SK-N-SH treated with all-trans-retinoic acid at 6 μM for 48 hours (cell line): Measurements from ENCODE around the gene IFIT2.

Experiments used
- ATAC-seq: fragments of 200-7000 bp; cut with Tn5 transposase; 3 replicates; pipeline ENCODE4 v1.9.1; 2020; ENCODE audit warnings: mild to moderate bottlenecking, moderate library complexity
- BACH2 ChIP-seq: fragments of 250-450 bp; sonication (Bioruptor Pico); IDR thresholded peaks from 2 replicates; pipeline ENCODE4 v1.9.0; 2021; ENCODE audit warnings: mild to moderate bottlenecking, borderline replicate concordance
- CSDC2 ChIP-seq: fragments of 250-450 bp; sonication (Bioruptor Pico); IDR thresholded peaks from 2 replicates; pipeline ENCODE4 v1.5.0; 2020; ENCODE audit warnings: mild to moderate bottlenecking, moderate library complexity
- CSRNP3 ChIP-seq: fragments of 250-450 bp; sonication (Bioruptor Pico); IDR thresholded peaks from 2 replicates; pipeline ENCODE4 v1.5.1; 2021; ENCODE audit warnings: mild to moderate bottlenecking, moderate library complexity
- GLIS3 ChIP-seq: fragments of 250-450 bp; sonication (Bioruptor Pico); IDR thresholded peaks from 2 replicates; pipeline ENCODE4 v1.5.0; 2020; ENCODE audit warnings: mild to moderate bottlenecking, moderate library complexity
- OSR1 ChIP-seq: fragments of 250-450 bp; sonication (Bioruptor Pico); IDR thresholded peaks from 2 replicates; pipeline ENCODE4 v1.8.0; 2022; ENCODE audit warnings: moderate library complexity, mild to moderate bottlenecking, inconsistent platforms
- PATZ1 ChIP-seq: fragments of 250-450 bp; sonication (Bioruptor Pico); IDR thresholded peaks from 2 replicates; pipeline ENCODE4 v1.8.0; 2020; ENCODE audit warnings: mild to moderate bottlenecking, moderate library complexity, borderline replicate concordance
- POU6F1 ChIP-seq: fragments of 250-450 bp; sonication (Bioruptor Pico); IDR thresholded peaks from 2 replicates; pipeline ENCODE4 v1.8.0; 2021; ENCODE audit warnings: low read depth, mild to moderate bottlenecking, moderate library complexity, borderline replicate concordance
- PPARA ChIP-seq: fragments of 250-450 bp; sonication (Bioruptor Pico); IDR thresholded peaks from 2 replicates; pipeline ENCODE4 v1.5.0; 2020; ENCODE audit warnings: mild to moderate bottlenecking, borderline replicate concordance
- RARB ChIP-seq: fragments of 250-450 bp; sonication (Bioruptor Pico); IDR thresholded peaks from 2 replicates; pipeline ENCODE4 v1.8.0; 2021; ENCODE audit warnings: mild to moderate bottlenecking, moderate library complexity
- SNAI2 ChIP-seq: fragments of 250-450 bp; sonication (Bioruptor Pico); IDR thresholded peaks from 2 replicates; pipeline ENCODE4 v1.5.0; 2020; ENCODE audit warnings: mild to moderate bottlenecking, moderate library complexity
- TOX ChIP-seq: fragments of 250-450 bp; sonication (Bioruptor Pico); IDR thresholded peaks from 2 replicates; pipeline ENCODE4 v1.8.0; 2021; ENCODE audit warnings: mild to moderate bottlenecking, moderate library complexity, borderline replicate concordance
- TSHZ2 ChIP-seq: fragments of 250-450 bp; sonication (Bioruptor Pico); IDR thresholded peaks from 2 replicates; pipeline ENCODE4 v1.5.0; 2020; ENCODE audit warnings: mild to moderate bottlenecking, moderate library complexity
- ZC3H10 ChIP-seq: fragments of 250-450 bp; sonication (Bioruptor Pico); IDR thresholded peaks from 2 replicates; pipeline ENCODE4 v1.5.1; 2021; ENCODE audit warnings: mild to moderate bottlenecking, moderate library complexity
- ZFP3 ChIP-seq: fragments of 250-450 bp; sonication (Bioruptor Pico); IDR thresholded peaks from 2 replicates; pipeline ENCODE4 v1.5.0; 2020; ENCODE audit warnings: mild to moderate bottlenecking, moderate library complexity
- ZFP30 ChIP-seq: fragments of 450-650 bp; formaldehyde crosslinking; IDR thresholded peaks from 2 replicates; pipeline ENCODE4 v1.5.0; 2022; ENCODE audit warnings: mild to moderate bottlenecking, moderate library complexity
- ZNF565 ChIP-seq: fragments of 450-650 bp; formaldehyde crosslinking; conservative IDR thresholded peaks from 2 replicates; pipeline ENCODE4 v1.5.0; 2020; ENCODE audit warnings: low read depth, mild to moderate bottlenecking, moderate library complexity
- ZNF70 ChIP-seq: fragments of 450-650 bp; formaldehyde crosslinking; IDR thresholded peaks from 2 replicates; pipeline ENCODE4 v1.5.0; 2020; ENCODE audit warnings: mild to moderate bottlenecking, moderate library complexity
- ZNF8 ChIP-seq: fragments of 450-650 bp; formaldehyde crosslinking; IDR thresholded peaks from 2 replicates; pipeline ENCODE4 v1.5.0; 2020; ENCODE audit warnings: mild to moderate bottlenecking, moderate library complexity

Gene IFIT2

GRCh38 chr10:89337484-89337883 is 35.6 kb downstream of the IFIT2 start:
- no peak for TF ChIP-seq TOX
- TF ChIP-seq ZC3H10 (CRISPR knock-in tag), result no peak
- no peak for TF ChIP-seq ZFP30 (CRISPR knock-in tag)
- no peak for TF ChIP-seq TSHZ2 (CRISPR knock-in tag)
- no peak for TF ChIP-seq ZFP3
- no peak for TF ChIP-seq PATZ1 (CRISPR knock-in tag)
- TF ChIP-seq POU6F1, result no peak
- TF ChIP-seq ZNF70 (CRISPR knock-in tag), result no peak
- TF ChIP-seq ZNF8 (CRISPR knock-in tag), result no peak
- peak; percentile 28; the same call in 2 of the 3 replicates for ATAC-seq

GRCh38 chr10:89338713-89339112 is 36.9 kb downstream of the IFIT2 start:
- TF ChIP-seq TOX (no peak), ZNF565 (CRISPR knock-in tag) (no peak)
- ATAC-seq, result no peak

- TF ChIP-seq SNAI2 (CRISPR knock-in tag) (no peak), ZNF8 (CRISPR knock-in tag) (no peak), BACH2 (CRISPR knock-in tag) (no peak), CSDC2 (CRISPR knock-in tag) (no peak), RARB (CRISPR knock-in tag) (no peak), ZNF565 (CRISPR knock-in tag) (no peak), ZNF70 (CRISPR knock-in tag) (no peak), PPARA (CRISPR knock-in tag) (no peak), TOX (no peak), PATZ1 (CRISPR knock-in tag) (no peak), GLIS3 (CRISPR knock-in tag) (no peak), ZC3H10 (CRISPR knock-in tag) (no peak), ZFP30 (CRISPR knock-in tag) (no peak), CSRNP3 (CRISPR knock-in tag) (no peak)
- ATAC-seq, result no peak
Measured at GRCh38 chr10:89339875-89340274, 38.0 kb downstream of the IFIT2 start.

GRCh38 chr10:89341649-89342048 is 39.8 kb downstream of the IFIT2 start:
- no peak for ATAC-seq
- TF ChIP-seq OSR1, result no peak
- no peak for TF ChIP-seq PPARA (CRISPR knock-in tag)
- no peak for TF ChIP-seq ZC3H10 (CRISPR knock-in tag)
- TF ChIP-seq, all 23 proteins: peak for 0
